ENCODE measurements around the gene C1orf94. TPM values are rescaled to one million over a fixed set of nuclear protein-coding genes. Genes with fewer than 3 reads are reported as not detected.
A peak's percentile ranks its signal among the peaks of the same experiment; 100 is the strongest.

Gene C1orf94
- total RNA-seq, 1 experiment from 2014 or later: 6.0 TPM

DNA sequence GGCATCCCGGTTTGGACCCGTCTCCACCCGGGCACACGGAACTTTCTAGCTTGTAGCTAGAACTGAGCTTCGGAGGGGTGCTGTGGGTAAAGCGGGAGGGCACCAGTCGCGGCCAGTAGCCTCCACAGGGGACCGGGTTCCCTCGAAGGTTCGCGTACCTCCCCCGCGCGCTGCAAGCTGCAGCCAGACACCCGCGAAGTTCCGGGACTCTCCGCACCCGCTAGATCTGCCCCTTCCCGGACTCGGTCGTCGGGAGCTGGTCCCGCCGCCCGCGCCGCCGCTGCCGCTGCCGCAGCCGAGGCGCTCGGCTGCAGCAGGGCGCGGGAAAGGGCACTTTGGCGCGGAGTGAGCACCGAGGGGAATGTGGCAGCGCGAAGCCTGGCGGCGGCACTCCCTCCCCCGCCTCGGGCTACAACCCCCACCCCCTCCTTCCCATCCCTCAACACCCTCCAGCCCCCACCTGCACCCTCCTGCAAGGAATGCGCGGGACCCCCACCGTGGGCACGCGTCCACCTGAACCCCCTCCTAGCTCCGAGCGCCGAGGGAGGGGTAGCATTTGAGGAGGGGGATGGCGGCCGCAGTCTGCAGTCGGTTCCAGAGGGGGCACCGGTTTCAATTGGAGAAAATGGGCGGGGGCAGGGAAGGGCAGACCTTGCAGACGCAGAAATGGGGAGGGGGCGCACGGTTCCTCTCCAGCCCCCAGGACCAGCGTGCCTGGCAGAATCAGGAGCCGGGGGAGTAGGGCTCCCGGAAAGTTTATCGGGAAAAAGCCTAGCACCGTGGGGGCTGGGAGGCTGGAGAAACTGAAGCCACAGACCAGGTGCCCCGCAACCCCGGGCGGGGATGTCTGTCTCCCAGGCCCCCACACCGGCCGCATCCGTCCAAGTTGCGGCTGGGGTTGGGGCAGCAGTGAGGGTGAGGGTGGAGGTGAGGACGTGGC is 12.6 kb upstream of the C1orf94 start:
- H3K27ac Mint-ChIP-seq: no peak overlapping the region
- CTCF ChIA-PET: interaction anchor here (0.6 to 3.5 kb wide), 36 partner anchors 8 to 618 kb away, joined by 3 to 63 read pairs (median 4); partner anchors contain the start of gene C1orf94
- H3K4me1 Mint-ChIP-seq: peaks cover 44% of the 10 kb centered on the region
- DNase-seq (ENCODE audit: low spot score): peak; percentile 55
- peak overlapping the region; percentile 93 for H3K4me3 Mint-ChIP-seq
- 0 out of 2 replicates have a peak, but pooled peaks cover 5% of the 10 kb centered on the region for H3K36me3 Mint-ChIP-seq
- no peak for ATAC-seq
- H3K27me3 Mint-ChIP-seq (ENCODE audit: low read depth): no peaks in the 10 kb centered on the region; the same call in 1 of the 2 replicates
- no peaks in the 10 kb centered on the region for H3K9me3 Mint-ChIP-seq
- POLR2A ChIA-PET: interaction anchor here (1.0 to 5.0 kb wide), 5 partner anchors 12 to 25 kb away, joined by 3 to 29 read pairs (median 3); partner anchors contain the start of gene C1orf94
- TF ChIP-seq, protein P1, sequence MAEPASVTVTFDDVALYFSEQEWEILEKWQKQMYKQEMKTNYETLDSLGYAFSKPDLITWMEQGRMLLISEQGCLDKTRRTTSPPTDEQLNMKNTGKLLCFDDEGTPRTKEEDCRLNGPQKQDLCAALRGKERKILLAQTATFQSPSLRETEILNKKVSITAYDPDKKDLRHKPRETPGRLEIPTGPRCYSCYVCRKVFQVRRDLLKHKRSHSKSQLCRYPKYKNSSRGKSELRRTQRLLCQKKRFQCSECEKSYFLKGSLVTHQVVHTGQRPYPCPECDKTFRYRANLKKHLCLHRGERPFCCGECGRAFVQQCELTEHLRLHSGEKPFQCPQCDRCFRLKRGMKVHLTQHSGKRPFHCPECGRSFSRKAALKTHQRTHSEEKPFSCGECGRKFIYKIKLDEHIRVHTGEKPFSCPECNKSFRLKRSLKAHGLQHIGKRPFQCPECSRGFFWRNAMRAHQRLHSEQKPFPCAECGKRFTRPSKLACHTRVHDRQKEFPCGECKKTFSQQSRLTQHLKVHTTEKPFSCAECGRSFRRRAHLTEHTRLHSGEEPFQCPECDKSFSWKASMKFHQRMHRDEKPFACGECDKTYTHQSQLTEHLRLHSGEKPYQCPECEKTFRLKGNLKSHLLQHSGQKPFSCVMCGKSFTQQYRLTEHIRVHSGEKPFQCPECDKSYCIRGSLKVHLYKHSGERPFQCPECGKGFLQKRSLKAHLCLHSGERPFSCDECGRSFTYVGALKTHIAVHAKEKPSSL (CRISPR knock-in tag; conservative IDR thresholded peaks at IDR 0.05): no peak
- TF ChIP-seq CDX4 (CRISPR knock-in tag; IDR thresholded peaks at IDR 0.05; ENCODE audit: borderline replicate concordance) (no peak), NR1H2 (CRISPR knock-in tag; IDR thresholded peaks at IDR 0.05) (no peak), ATF1 (CRISPR knock-in tag; IDR thresholded peaks at IDR 0.05) (no peak), ZNF138 (CRISPR knock-in tag; conservative IDR thresholded peaks at IDR 0.05) (no peak), STAT6 (CRISPR knock-in tag; conservative IDR thresholded peaks at IDR 0.05; ENCODE audit: low read depth) (no peak), NFE2L1 (CRISPR knock-in tag; IDR thresholded peaks at IDR 0.05) (no peak), ZBTB21 (CRISPR knock-in tag; IDR thresholded peaks at IDR 0.05; ENCODE audit: borderline replicate concordance) (no peak), ETV6 (CRISPR knock-in tag; IDR thresholded peaks at IDR 0.05) (no peak), ERG (CRISPR knock-in tag; IDR thresholded peaks at IDR 0.05) (0 out of 2 replicates have a peak, but pooled peaks have one; percentile 31), SOX15 (CRISPR knock-in tag; IDR thresholded peaks at IDR 0.05) (no peak), KAT7 (CRISPR knock-in tag; IDR thresholded peaks at IDR 0.05; ENCODE audit: borderline replicate concordance) (0 out of 2 replicates have a peak, but pooled peaks have one; percentile 19), TCF7 (CRISPR knock-in tag; IDR thresholded peaks at IDR 0.05; ENCODE audit: low read depth) (no peak), GABPB1 (CRISPR knock-in tag; IDR thresholded peaks at IDR 0.05) (no peak), ZNF121 (CRISPR knock-in tag; IDR thresholded peaks at IDR 0.05) (no peak), ESRRA (CRISPR knock-in tag; IDR thresholded peaks at IDR 0.05; ENCODE audit: borderline replicate concordance) (no peak)
- TF ChIP-seq, protein P2, sequence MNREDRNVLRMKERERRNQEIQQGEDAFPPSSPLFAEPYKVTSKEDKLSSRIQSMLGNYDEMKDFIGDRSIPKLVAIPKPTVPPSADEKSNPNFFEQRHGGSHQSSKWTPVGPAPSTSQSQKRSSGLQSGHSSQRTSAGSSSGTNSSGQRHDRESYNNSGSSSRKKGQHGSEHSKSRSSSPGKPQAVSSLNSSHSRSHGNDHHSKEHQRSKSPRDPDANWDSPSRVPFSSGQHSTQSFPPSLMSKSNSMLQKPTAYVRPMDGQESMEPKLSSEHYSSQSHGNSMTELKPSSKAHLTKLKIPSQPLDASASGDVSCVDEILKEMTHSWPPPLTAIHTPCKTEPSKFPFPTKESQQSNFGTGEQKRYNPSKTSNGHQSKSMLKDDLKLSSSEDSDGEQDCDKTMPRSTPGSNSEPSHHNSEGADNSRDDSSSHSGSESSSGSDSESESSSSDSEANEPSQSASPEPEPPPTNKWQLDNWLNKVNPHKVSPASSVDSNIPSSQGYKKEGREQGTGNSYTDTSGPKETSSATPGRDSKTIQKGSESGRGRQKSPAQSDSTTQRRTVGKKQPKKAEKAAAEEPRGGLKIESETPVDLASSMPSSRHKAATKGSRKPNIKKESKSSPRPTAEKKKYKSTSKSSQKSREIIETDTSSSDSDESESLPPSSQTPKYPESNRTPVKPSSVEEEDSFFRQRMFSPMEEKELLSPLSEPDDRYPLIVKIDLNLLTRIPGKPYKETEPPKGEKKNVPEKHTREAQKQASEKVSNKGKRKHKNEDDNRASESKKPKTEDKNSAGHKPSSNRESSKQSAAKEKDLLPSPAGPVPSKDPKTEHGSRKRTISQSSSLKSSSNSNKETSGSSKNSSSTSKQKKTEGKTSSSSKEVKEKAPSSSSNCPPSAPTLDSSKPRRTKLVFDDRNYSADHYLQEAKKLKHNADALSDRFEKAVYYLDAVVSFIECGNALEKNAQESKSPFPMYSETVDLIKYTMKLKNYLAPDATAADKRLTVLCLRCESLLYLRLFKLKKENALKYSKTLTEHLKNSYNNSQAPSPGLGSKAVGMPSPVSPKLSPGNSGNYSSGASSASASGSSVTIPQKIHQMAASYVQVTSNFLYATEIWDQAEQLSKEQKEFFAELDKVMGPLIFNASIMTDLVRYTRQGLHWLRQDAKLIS (CRISPR knock-in tag; IDR thresholded peaks at IDR 0.05; ENCODE audit: borderline replicate concordance): no peak
- TF ChIP-seq, protein P3, sequence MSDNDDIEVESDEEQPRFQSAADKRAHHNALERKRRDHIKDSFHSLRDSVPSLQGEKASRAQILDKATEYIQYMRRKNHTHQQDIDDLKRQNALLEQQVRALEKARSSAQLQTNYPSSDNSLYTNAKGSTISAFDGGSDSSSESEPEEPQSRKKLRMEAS (CRISPR knock-in tag; IDR thresholded peaks at IDR 0.05): peak; percentile 28; the same call in 1 of the 2 replicates
- TF ChIP-seq, protein P4, sequence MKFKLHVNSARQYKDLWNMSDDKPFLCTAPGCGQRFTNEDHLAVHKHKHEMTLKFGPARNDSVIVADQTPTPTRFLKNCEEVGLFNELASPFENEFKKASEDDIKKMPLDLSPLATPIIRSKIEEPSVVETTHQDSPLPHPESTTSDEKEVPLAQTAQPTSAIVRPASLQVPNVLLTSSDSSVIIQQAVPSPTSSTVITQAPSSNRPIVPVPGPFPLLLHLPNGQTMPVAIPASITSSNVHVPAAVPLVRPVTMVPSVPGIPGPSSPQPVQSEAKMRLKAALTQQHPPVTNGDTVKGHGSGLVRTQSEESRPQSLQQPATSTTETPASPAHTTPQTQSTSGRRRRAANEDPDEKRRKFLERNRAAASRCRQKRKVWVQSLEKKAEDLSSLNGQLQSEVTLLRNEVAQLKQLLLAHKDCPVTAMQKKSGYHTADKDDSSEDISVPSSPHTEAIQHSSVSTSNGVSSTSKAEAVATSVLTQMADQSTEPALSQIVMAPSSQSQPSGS (CRISPR knock-in tag; IDR thresholded peaks at IDR 0.05; ENCODE audit: borderline replicate concordance, low read depth): no peak

All from WTC11 (cell line).